ENCODE data around the gene BMAL1.

DNA sequence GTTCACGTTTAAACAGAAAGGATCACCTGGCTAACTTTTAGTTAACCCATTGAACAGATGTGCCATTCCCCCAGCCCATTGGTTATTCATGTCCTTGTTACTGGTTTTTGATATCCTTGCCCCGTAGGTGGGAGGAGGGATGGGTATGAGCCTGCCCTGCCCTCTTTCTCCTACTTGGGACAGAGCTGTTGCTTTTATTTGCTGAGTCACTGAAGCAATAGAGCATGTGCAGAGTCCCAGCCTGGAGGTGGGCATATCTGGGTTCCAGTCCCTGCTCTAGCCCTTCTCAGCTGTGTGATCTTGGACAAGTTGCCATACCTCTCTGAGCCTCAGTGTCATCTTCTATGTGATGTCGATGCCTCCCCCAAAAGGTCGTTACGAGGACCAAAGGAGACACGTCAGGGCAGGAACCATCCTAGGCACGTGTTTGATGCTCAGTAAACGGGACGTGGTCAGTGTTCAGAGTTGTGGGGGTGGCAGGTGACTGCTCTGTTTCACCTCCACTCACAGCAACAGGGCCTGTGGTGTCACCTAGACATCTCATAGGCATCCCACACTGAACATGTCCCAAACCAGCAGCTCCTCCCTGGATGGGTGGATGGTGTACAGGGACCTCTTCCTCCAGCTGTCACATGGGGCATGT is 61.0 kb downstream of the BMAL1 start:
- TF ChIP-seq ZNF138 (CRISPR knock-in tag; conservative IDR thresholded peaks at IDR 0.05) = no peak
- TF ChIP-seq ELF4 (CRISPR knock-in tag; IDR thresholded peaks at IDR 0.05; ENCODE audit: low read depth) = no peak
- no peak for TF ChIP-seq MAX (CRISPR knock-in tag; IDR thresholded peaks at IDR 0.05)
- TF ChIP-seq, protein P1, sequence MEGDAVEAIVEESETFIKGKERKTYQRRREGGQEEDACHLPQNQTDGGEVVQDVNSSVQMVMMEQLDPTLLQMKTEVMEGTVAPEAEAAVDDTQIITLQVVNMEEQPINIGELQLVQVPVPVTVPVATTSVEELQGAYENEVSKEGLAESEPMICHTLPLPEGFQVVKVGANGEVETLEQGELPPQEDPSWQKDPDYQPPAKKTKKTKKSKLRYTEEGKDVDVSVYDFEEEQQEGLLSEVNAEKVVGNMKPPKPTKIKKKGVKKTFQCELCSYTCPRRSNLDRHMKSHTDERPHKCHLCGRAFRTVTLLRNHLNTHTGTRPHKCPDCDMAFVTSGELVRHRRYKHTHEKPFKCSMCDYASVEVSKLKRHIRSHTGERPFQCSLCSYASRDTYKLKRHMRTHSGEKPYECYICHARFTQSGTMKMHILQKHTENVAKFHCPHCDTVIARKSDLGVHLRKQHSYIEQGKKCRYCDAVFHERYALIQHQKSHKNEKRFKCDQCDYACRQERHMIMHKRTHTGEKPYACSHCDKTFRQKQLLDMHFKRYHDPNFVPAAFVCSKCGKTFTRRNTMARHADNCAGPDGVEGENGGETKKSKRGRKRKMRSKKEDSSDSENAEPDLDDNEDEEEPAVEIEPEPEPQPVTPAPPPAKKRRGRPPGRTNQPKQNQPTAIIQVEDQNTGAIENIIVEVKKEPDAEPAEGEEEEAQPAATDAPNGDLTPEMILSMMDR (IDR thresholded peaks at IDR 0.05) = no peak
- TF ChIP-seq, protein P2, sequence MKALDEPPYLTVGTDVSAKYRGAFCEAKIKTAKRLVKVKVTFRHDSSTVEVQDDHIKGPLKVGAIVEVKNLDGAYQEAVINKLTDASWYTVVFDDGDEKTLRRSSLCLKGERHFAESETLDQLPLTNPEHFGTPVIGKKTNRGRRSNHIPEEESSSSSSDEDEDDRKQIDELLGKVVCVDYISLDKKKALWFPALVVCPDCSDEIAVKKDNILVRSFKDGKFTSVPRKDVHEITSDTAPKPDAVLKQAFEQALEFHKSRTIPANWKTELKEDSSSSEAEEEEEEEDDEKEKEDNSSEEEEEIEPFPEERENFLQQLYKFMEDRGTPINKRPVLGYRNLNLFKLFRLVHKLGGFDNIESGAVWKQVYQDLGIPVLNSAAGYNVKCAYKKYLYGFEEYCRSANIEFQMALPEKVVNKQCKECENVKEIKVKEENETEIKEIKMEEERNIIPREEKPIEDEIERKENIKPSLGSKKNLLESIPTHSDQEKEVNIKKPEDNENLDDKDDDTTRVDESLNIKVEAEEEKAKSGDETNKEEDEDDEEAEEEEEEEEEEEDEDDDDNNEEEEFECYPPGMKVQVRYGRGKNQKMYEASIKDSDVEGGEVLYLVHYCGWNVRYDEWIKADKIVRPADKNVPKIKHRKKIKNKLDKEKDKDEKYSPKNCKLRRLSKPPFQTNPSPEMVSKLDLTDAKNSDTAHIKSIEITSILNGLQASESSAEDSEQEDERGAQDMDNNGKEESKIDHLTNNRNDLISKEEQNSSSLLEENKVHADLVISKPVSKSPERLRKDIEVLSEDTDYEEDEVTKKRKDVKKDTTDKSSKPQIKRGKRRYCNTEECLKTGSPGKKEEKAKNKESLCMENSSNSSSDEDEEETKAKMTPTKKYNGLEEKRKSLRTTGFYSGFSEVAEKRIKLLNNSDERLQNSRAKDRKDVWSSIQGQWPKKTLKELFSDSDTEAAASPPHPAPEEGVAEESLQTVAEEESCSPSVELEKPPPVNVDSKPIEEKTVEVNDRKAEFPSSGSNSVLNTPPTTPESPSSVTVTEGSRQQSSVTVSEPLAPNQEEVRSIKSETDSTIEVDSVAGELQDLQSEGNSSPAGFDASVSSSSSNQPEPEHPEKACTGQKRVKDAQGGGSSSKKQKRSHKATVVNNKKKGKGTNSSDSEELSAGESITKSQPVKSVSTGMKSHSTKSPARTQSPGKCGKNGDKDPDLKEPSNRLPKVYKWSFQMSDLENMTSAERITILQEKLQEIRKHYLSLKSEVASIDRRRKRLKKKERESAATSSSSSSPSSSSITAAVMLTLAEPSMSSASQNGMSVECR (CRISPR knock-in tag; IDR thresholded peaks at IDR 0.05; ENCODE audit: borderline replicate concordance) = no peak
- TF ChIP-seq, protein P3, sequence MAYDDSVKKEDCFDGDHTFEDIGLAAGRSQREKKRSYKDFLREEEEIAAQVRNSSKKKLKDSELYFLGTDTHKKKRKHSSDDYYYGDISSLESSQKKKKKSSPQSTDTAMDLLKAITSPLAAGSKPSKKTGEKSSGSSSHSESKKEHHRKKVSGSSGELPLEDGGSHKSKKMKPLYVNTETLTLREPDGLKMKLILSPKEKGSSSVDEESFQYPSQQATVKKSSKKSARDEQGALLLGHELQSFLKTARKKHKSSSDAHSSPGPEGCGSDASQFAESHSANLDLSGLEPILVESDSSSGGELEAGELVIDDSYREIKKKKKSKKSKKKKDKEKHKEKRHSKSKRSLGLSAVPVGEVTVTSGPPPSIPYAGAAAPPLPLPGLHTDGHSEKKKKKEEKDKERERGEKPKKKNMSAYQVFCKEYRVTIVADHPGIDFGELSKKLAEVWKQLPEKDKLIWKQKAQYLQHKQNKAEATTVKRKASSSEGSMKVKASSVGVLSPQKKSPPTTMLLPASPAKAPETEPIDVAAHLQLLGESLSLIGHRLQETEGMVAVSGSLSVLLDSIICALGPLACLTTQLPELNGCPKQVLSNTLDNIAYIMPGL (CRISPR knock-in tag; IDR thresholded peaks at IDR 0.05) = no peak

Measured in WTC11 (cell line).